Hepatocyte (in vitro differentiated cells): Measurements from ENCODE around the gene TNFRSF1B.

ENCODE experiments used
- CTCF ChIP-seq: fragments of 200-600 bp; sonication (generic); IDR thresholded peaks from 2 replicates; pipeline ENCODE4 v1.5.1; 2016; ENCODE audit warnings: antibody characterized with exemption, mild to moderate bottlenecking; ENCODE audit not compliant: poor library complexity
- EZH2 ChIP-seq: fragments of 200-600 bp; sonication (generic); IDR thresholded peaks from 2 replicates; pipeline ENCODE4 v1.6.1; 2016; ENCODE audit warnings: antibody characterized with exemption, mild to moderate bottlenecking, borderline replicate concordance
- EZH2phosphoT487 ChIP-seq: fragments of 200-600 bp; sonication (generic); IDR thresholded peaks from one replicate; pipeline ENCODE4 v1.6.1; 2018; ENCODE audit warnings: antibody characterized with exemption, mild to moderate bottlenecking, low read depth, moderate library complexity; ENCODE audit not compliant: unreplicated experiment, severe bottlenecking

GRCh38 chr1:12129624-12130023 lies 37.2 kb upstream of the TNFRSF1B start:
- TF ChIP-seq CTCF (no peak), EZH2phosphoT487 (no peak), EZH2 (no peak)
